ENCODE measurements around the gene C13orf42. TPM values are rescaled to one million over a fixed set of nuclear protein-coding genes. Genes with fewer than 3 reads are reported as not detected.
"Not testable (repeated sequence)": the region's sequence is repeated elsewhere in the genome, so short reads cannot be mapped to it uniquely, and the experiment has no call there.

The C13orf42 gene
- total RNA-seq, 1 donor from 2014 or later, result not detected

DNA sequence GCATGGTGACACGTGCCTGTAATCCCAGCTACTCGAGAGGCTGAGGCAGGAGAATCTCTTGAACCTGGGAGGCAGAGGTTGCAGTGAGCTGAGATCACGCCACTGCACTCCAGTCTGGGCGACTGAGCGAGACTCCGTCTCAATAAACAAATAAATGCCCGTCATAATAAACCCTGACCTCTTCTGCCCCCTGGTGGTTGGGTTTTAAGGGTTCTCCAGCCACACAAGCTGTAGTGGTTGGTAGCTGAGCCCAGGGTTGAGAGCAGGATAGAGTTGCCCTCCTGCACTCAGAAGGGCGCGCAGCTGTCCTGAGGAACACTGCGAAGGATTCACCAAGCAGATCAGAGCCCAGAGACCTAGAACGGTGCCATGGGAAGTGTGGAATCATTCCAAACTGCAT lies 9.8 kb upstream of the C13orf42 start:
- not testable (repeated sequence) for ATAC-seq

DNA sequence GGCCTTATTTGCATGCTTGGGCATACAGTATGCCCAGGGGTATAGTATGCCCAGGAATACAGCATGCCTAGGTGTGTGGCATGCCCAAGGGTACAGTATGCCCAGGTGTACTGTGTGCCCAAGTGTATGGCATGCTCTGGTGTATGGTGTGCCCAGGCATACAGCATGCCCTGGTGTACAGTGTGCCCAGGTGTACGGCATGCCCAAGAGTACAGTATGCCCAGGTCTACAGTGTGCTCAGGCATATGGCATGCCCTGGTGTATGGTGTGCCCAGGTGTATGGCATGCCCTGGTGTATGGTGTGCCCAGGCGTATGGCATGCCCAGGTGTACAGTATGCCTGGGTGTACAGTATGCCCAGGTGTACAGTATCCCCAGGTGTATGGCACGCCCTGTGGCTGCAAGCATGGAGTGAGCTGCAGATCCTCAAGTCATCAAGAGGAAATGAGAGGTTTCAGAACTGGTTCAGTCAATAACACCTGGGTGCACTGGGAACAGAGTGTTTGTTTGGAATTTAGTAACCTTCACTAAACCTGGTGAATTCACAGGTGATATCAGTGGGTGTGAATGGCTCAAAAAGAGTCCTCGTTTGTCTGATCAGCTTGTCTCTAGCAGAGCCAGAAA lies 7.8 kb upstream of the C13orf42 start:
- ATAC-seq, result no peak

DNA sequence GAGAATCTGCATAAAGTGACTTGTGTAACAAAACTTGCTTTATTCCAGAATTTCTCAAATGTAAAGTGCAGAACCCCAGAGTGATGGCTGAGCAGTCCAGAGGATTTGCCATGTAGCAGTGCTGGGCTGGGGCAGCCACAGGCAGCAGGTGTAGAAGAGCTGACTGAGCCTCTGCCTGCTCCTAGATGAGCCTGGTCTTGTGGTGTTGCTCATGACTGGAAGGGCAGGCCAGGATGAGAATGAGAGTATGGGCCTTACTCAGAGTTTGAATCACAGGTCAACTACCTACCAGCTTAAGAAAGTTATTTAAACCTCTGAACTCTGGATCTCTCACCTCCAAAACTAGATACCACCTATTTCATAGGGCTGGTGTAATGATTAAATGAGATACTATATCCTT lies 2.9 kb upstream of the C13orf42 start:
- ATAC-seq, result no peak

DNA sequence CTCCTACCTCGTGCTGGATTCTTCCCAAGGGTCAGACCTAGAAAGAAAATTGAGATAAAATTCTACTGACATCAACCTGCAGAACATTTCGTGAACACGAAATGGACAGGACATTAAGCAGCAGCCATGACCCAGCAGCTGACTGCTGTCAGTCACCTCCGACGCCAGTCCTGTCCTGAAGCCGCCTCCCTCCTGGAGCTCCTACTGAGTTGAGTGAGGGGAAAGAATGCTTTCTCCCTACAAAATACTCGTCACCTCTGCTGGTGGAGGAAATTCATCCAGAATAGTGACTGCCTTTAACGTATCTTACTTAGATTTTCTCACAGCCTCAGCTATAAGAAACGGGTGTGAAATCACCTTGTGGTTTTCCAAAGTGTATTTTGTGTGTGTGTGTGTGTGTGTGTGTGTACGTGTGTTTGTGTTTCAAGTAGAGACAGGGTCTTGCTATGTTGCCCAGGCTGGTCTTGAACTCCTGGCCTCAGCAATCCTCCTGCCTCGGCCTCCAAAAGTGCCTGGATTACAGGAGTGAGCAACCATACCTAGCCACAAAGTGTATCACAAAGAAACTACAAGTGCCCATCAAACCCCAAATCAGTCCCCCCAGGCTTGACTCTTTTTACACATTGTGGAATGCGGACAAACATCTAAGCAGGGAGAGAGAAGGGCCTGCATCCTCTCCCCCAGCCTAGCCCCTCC lies 2.3 kb upstream of the C13orf42 start:
- ATAC-seq, result no peak

DNA sequence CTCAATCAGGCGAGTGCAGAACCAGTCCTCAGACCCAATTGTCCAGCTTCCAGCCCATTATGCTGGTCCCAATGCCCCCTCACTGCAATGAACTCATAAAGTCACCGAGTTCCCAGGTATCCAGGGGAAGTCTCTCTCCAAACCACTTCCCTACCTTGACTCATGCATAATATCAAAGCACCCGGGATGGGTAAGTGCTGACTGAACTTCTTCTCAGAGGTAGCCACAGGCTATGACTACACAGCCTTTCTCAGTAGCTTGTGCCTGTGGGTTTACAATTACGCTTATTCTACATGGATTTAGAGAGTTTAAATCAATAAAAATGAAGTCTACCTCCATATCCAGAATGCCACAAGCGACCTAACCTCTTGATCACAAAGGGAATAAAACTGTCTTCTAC lies 1.7 kb upstream of the C13orf42 start:
- ATAC-seq, result no peak

DNA sequence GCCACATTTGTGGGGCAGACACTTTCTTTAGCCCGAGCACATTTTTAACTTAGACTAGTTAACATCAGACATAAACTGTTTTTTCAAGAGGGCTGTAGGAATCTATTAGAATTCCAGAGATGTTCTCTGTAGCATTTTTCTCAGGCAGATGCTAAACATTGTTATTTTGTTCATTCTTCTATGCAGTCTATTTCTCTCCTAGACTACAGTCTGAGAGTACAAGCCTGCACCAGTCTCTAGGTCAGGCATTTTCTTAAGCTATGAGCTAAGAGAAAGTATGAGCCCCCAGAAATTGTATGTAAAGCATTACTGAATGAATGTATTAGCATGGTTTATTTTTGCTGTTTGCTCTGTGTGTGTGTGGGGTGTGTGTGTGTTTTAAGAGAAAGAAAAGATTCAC lies 923 bp upstream of the C13orf42 start:
- no peak for ATAC-seq

DNA sequence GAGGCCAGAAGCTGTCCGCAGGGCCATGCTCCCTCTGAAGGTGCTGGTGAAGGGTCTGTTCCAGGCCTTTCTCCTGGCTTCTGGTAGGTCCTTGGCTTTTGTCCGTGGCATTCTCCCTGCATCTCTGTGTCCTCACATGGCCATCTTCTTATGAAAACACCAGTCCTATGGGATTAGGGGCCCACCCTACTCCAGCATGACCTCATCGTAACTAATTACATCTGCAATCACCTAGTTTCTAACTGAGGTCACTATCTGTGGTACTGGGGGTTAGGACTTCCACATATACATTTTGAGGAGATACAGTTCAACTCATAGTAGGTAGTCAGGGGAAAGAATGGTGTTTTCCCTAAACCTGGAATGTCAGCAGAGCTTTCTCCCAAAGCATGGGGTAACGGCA lies 3.1 kb downstream of the C13orf42 start:
- ATAC-seq, result no peak

DNA sequence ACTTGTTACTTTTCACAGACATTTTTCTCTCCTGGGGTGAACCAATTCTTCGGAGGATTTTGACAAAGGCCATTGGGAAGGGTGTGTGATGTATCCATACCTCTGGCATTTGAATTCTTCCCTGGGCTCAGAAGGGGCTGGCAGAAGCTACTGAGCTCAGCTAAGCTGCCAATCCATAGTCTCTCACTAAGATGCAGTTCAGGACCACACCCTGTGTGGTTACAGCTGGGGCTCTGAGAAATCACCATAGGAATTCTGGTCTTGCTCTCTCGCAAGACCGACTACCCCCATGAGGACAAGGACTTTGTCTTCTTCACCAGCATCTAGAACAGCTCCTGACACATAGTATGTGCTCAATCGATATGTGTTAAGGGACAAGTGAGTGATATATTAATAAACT lies 6.0 kb downstream of the C13orf42 start:
- ATAC-seq, result no peak

DNA sequence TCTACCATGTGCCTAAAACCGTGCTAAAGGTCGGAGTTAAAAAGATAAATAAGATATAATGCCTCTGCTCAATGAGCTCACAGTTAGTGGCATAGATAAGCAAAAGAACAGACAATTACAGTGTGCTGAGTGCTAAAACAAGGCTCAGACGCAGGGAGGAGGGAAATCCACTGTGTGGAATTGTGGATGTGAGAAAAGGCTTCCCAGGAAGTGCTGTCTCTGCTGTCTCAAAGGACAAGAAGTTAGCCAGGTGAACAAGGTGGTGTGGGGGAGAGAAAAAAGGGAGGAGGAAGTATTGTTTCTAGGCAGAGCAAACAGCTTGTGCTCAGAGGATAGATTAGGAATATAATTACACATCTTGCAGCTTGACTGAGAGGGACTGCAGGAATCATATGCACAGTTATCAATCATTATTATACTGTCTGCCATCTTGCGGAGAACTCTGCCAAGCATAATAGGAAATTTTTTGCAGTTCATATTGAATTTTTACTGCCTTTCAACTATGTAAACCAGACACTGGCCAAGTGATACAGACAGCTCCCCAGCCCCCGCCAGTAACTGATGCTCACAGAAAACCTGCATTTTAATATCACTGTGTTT lies 9.3 kb downstream of the C13orf42 start:
- no peak for ATAC-seq

DNA sequence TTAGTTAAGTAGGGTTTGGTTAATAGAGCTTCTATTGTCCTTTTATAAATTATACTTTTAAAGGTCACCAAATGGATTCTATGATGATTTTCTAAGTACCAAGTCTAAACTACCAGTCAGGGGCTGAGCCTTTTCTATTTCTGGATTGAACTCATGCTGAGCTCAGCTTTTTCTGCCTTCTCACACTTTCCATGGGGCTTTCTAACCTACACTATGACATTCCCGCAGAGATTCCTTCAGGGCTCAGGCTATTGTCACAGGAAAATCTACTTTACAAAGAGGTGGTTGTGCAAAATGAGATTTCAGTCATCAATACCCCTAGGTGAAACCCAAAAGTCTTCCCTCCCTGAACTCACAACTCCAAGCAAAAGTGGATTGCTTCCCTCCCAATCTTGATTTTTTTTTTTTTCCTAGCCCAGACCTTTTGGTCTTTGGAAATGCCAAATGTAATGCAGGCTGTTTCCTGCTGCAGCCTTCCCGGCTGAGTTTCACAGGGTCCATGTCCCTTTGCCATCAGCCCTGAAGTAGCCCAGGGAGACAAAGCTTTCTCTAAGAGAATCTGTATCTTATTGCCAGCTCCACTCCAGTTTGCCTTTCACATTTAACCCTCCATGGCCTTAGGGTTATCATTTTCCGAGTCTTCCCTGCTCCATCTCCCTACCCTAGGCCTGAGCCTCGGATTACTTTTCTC lies 13.6 kb downstream of the C13orf42 start:
- ATAC-seq, result no peak

DNA sequence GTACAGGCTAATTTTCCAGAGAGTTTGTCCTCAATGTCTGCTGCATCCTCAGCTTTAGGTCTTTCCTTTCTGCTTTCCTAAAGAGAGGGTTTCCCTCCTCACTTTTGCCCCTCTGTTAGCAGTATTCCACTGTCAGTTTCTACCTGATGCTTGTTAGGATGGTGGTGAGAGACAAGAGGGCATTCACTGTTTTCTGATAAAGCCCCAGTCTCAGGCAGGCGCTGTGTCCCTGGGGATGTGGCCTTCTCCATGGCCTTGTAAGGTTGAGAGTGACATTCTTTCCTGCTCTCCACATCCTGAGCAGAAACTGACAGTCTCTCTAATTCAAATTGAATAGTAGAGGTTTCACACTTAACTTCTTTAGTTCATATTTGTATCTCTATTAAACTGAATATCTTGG lies 14.9 kb downstream of the C13orf42 start:
- ATAC-seq, result no peak

DNA sequence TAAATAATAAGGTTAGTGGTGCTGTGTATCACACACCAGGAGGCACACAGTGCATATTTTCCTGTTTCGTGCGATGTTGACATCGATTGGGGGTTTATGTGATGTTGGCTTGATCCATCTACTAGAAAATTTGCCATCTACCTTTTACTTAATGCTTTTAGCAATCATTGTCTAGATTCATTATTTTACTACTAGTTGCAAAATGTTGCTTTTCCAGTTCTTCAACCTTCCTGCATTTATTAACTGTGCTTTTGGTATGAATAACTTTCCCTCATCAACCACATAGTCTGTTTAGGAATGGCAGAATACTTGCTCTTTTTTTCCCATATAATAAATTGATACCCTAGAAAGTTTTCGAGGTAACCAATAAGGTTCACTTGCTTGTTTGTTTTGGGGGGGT lies 17.5 kb downstream of the C13orf42 start:
- ATAC-seq, result no peak

DNA sequence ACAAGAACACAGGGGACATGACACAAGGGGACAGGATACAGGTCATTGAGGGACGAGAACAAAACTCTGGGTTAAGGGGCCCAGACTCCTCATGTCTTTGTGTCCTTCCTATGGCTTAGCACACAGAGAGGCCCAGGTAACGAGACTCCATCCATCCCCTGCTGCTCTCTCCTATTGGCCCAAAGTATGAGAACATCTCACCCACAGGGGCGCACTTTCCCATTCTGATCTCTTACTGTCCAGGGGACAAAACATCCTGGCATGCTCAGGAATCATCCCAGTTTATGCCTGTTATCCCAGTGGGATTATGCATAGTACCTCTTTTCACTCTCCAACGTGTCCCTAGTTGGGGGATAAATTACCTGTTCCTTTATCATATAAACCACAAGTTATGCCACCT lies 19.2 kb downstream of the C13orf42 start:
- ATAC-seq, result no peak

DNA sequence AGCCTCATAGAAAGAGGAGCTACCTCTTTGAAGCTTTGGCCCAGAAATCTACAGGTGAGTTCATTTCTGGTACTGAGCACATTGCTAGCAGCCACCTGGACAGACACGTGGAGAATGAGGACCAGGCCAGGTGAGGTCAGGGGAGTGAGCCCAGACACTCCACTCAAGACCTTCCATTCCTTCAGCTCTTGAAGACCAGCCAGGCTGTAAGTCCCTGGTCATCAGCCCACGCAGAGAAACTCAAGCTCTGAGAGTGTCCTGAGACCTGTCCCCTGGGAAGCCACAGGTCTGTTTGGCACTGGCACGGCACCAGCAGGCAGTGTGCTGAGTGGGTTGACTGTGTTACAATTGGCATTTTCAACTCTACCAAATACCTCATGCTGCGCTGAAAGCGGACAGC lies 27.4 kb downstream of the C13orf42 start:
- ATAC-seq, result no peak

DNA sequence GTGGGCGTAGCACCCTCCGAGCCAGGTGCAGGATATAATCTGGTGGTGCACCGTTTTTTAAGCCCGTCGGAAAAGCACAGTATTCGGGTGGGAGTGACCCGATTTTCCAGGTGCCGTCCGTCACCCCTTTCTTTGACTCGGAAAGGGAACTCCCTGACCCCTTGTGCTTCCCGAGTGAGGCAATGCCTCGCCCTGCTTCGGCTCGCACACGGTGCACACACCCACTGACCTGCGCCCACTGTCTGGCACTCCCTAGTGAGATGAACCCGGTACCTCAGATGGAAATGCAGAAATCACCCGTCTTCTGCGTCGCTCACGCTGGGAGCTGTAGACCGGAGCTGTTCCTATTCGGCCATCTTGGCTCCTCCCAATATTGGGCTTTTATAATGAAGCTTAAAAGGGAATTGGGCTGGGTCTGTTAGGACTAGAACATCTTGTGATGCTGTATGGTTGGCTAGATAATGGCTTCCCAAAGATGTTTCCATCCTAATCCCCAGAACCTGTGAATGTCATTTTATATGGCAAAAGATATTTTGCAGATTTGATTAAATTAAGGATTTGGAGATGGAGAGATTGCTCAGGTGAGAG lies 30.5 kb downstream of the C13orf42 start:
- ATAC-seq, result not testable (repeated sequence)

DNA sequence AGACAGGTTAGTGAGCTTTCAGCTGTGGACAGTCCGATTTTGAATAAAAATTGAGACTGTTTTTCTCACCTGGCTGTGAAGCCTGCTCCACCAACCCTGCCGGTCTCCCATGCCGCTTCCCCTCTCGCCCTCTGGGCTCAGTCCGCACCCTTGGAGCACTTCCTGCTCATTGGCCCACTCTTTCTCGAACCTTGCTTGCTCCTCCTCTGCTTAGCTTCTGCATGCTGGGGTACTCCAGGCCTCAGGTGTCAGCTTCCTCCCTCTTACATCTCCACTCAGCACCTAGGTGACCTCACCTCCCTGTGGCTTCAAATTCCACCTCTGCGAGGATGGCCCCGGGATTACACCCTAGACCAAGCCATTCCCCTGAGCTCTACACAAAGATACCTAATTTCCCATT lies 39.6 kb downstream of the C13orf42 start:
- no peak for ATAC-seq

DNA sequence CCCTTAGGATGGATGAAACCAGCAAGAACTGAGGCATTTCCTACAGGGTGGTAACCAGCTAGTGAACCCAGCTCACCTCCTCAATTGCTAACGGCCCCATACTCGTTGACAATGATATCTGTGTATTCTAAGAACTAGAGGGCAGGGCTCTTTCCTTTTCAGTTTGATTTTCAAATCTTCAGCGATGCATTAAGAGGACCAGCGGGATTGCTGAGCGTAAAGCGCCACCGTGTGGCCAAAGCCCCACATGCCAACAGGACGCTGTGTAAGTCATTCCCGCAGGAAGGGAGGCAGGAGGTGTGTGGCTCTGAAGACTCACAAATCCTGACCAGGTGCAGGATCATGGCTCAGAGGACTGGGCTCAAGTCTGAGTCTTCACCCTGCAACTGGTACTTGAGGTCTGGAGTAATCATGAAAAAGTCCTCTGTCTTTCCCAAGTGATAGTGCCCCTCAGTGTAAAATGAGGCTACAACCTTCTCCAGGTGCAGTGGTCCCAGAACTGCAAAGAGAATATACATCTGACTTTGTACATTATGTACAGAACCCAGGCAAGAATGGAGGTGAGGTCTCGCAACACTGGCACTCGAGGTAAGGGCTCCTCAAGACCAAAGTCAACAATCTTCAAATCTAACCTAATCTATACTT lies 40.9 kb downstream of the C13orf42 start:
- ATAC-seq, result peak; percentile 91

DNA sequence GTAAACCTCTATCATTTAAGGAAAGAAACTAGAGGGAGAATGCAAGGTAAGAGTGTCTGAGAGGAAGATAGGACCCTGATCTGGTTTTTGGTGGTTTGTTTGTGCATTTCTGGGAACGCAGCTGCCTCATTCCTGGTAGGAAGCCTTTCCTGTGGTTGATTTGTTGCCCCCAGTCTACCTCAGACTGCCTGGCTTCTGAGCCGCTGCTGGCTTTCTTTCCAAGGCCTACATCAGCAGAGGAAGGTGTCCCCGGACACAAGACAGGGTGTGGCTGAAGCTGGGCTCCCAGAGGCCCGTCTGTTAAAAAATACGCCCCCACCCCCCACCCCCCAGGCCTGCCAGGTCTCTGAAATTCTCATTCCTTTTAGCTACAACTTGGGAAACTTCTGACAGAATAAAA lies 42.6 kb downstream of the C13orf42 start:
- no peak for ATAC-seq

DNA sequence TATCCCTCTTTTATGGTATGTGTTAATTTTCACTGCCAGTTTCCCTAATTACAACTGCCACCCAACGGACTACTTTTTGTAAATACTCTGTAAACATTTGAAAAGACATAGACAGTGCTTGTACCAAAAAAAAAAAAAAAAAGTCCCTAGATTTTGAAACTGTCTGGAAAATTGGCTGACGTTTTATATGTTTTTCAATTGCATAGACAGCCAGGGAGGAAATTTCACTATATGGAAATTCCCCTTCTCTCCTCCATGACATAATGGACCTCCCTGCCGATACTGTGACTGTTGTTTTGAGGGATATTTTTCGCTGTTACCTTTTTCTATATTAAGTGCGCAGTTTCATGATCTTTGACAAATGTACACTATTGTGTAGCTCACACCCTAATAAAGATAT lies 43.4 kb downstream of the C13orf42 start:
- ATAC-seq, result no peak

DNA sequence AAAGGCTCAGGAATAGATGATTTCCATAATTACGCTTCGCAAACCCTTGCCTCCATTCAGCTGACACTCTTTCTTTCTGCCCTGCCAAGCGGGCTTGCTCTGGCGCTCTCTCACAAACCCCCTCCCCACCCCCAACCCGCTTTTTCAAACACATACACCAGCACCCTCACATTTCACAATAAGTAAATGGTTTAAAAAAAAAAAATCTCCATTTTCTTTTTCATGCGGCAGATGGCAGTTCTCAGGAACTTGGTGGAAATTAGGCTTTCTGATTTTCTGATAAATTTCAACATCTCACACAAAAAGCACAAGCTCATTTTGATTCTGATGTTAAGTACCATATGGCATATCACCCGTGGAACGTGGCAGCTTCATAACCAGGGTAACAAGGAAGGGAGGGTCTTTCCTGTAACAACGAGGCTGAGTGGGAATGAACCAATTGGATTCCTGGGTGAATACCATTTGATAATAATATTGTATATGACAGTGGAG lies 43.8 kb downstream of the C13orf42 start:
- ATAC-seq, result no peak

DNA sequence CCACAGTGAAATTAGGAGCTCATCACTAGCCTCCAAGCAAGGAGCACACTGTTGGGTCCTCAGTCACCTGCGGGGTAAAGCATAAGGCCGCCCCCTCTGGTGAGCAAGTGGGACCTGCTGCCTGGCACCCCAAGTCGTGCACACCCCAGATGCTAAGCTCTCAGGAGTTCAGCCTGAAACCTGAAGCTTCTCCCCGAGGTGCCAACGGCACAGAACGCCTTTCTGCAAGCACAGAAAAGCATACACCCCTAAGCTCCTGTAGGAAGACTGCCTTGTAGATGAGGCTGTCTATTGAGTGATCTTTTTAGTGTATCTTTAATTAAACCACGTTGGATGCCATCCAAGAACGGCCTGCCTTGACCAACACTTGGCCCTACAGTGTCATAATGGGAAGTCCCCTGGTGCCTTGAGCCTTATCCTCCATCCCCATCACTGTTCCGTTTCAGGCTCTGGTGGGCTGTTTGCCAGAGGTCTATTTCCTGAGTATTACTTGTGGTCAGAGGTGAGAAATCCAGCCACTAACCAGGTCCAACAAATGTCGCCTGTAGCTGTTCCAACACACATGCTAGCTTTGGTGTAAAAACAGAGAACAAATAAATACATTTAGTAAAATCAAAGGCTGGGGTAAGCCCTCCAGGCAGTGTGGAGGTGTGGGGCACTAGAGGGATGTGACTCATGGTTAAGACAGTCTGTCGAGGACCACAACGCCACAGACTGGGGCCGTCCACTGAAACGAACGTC lies 44.8 kb downstream of the C13orf42 start:
- peak; percentile 28 for ATAC-seq
